Measurements from ENCODE around the gene KRTCAP2. TPM values are rescaled to one million over a fixed set of nuclear protein-coding genes. Genes with fewer than 3 reads are reported as not detected.
"Not testable (repeated sequence)": the region's sequence is repeated elsewhere in the genome, so short reads cannot be mapped to it uniquely, and the experiment has no call there.

Gene KRTCAP2
- total and polyA plus RNA-seq, 4 donors = 136 to 255 (median 161) TPM

DNA sequence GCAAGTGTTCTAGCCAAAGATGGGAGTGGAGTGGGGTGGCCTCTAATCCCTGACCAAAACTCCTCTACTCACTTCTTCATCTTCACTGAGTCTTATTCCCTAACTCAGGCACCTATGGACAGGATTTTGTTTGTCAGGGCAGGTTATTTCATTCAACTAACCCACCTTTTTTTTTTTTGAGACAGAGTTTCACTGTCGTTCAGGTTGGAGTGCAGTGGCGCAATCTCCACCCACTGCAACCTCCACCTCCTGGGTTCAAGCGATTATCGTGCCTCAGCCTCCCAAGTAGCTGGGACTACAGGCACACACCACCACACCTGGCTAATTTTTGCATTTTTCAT, 5.0 kb downstream of the KRTCAP2 start:
- H3K27ac ChIP-seq (ENCODE audit: low read depth in 1 of 2, low read length in 2 of 2); H3K9me3 ChIP-seq (ENCODE audit: control insufficient read depth, low read length); ATAC-seq (ENCODE audit: low FRiP score); H3K27me3 ChIP-seq (ENCODE audit: control insufficient read depth in 1 of 2, insufficient read depth in 2 of 2, low read length in 1 of 2); H3K36me3 ChIP-seq (ENCODE audit: control insufficient read depth in 1 of 2, insufficient read depth in 2 of 2, low read length in 1 of 2); DNase-seq; H3K4me1 ChIP-seq (ENCODE audit: control insufficient read depth in 1 of 2, insufficient read depth in 2 of 2, low read length in 2 of 2); H3K4me3 ChIP-seq (ENCODE audit: low read length in 2 of 2): not testable (repeated sequence)
- 45 to 49% methylated on average over 4 of the region's 4 CpGs for WGBS, 2 donors
- intact Hi-C loops (cut with DNase I) = loop anchor here in 1 of 2 donors (1.0 kb wide), 1 partner anchor 77 kb away; no protein-coding TSS in a partner anchor

DNA sequence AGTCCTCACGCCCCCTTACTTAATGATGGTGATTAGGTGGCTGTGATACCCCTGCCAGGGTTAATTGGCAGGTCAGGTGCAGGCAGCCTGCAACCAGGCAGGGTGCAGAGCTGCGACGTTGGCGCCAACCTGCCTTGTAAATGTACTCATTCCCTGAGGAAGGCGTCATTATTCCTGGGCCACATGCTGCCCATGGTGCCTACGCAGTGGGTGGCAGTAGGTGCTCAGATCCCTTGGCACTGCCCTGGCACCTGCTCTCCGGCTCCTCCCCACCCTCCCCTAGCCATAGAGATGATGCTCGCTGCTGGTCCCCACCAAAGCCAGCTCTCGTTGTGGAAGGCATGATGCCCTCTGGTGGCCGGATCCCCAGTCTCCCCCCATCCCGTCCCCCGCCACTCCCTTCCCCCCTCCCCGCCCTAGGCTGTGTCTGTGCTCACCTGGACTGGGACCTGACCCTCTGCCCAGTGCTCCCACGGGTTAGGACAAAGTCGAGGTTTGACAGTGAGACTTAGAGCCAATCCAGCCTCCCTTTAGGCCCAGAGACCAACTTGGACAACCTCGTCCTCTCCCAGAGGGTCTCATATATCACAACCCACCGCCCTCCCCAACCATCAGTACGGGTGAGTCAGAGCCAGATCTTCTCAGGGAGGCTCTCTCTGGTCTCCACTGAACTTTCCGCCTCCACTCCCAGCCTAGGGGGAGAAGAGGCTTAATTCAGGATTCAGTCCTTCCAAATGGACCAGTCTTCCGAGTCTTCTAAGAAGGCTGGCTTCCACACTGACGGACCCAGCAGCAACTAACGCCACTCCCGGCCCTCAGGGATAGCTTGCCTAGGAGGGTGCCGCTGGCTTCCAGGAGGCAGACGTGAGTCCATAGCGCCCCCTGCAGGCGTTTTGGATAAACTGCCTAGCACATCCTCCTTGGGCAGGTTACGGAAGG, 5.7 kb downstream of the KRTCAP2 start:
- DNase-seq (peak; percentile 92 to 96), ATAC-seq (ENCODE audit: low FRiP score) (peak; percentile 89)
- Histone ChIP-seq H3K36me3 (ENCODE audit: control insufficient read depth in 1 of 2, insufficient read depth in 2 of 2, low read length in 1 of 2) (peaks cover 0 to 3% of the 10 kb centered on the region in 2 donors), H3K27ac (ENCODE audit: low read depth in 1 of 2, low read length in 2 of 2) (no peak overlapping the region), H3K4me1 (ENCODE audit: control insufficient read depth in 1 of 2, insufficient read depth in 2 of 2, low read length in 2 of 2) (no peaks in the 10 kb centered on the region), H3K4me3 (ENCODE audit: low read length in 2 of 2) (no peak overlapping the region), H3K9me3 (ENCODE audit: control insufficient read depth, low read length) (no peaks in the 10 kb centered on the region), H3K27me3 (ENCODE audit: control insufficient read depth in 1 of 2, insufficient read depth in 2 of 2, low read length in 1 of 2) (no peaks in the 10 kb centered on the region)
- intact Hi-C loops (cut with DNase I) = loop anchor here (1.0 to 2.0 kb wide), 2 partner anchors 75 to 76 kb away; no protein-coding TSS in a partner anchor
- 8 to 10% methylated on average over 24 to 28 of the region's 28 CpGs for WGBS, 2 donors

- DNase-seq = peak in 1 of 2 donors; percentile 79
- intact Hi-C loops (cut with DNase I) = loop anchor here in 1 of 2 donors (2.0 kb wide), 1 partner anchor 74 kb away; no protein-coding TSS in a partner anchor
- Histone ChIP-seq H3K36me3 (ENCODE audit: control insufficient read depth in 1 of 2, insufficient read depth in 2 of 2, low read length in 1 of 2) (peaks cover 0 to 3% of the 10 kb centered on the region in 2 donors), H3K4me3 (ENCODE audit: low read length in 2 of 2) (no peak overlapping the region), H3K9me3 (ENCODE audit: control insufficient read depth, low read length) (no peaks in the 10 kb centered on the region), H3K27ac (ENCODE audit: low read depth in 1 of 2, low read length in 2 of 2) (no peak overlapping the region), H3K4me1 (ENCODE audit: control insufficient read depth in 1 of 2, insufficient read depth in 2 of 2, low read length in 2 of 2) (no peaks in the 10 kb centered on the region), H3K27me3 (ENCODE audit: control insufficient read depth in 1 of 2, insufficient read depth in 2 of 2, low read length in 1 of 2) (no peaks in the 10 kb centered on the region)
- 14 to 33% methylated on average over 20 to 27 of the region's 27 CpGs for WGBS, 2 donors
- peak; percentile 63 for ATAC-seq (ENCODE audit: low FRiP score)
Observed at GRCh38 chr1:155166471-155167165, 6.5 kb downstream of the KRTCAP2 start.

DNA sequence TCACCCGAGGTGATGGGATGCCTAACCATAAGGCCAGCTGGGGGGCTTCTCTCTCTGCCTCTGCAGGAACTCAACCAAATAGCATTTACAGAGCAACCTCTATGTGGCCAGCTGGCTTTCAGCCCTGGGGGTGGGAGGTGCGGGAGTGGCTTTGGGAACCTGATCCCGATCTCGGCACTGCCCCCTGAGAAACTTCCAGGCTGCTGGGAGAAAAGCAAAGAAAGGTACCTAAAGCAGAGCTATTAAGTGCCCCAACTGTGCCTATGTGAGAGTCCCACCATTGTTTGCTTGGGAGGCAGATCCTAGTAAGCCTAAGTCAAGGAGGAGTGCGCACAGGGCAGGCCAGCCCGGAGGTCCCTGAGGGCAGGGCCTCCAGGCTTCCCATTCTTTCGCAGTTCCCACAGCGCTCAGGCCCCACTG, 7.0 kb downstream of the KRTCAP2 start:
- Histone ChIP-seq H3K9me3 (ENCODE audit: control insufficient read depth, low read length) (no peaks in the 10 kb centered on the region), H3K27me3 (ENCODE audit: control insufficient read depth in 1 of 2, insufficient read depth in 2 of 2, low read length in 1 of 2) (no peaks in the 10 kb centered on the region), H3K27ac (ENCODE audit: low read depth in 1 of 2, low read length in 2 of 2) (no peak overlapping the region), H3K36me3 (ENCODE audit: control insufficient read depth in 1 of 2, insufficient read depth in 2 of 2, low read length in 1 of 2) (peaks cover 0 to 3% of the 10 kb centered on the region in 2 donors), H3K4me1 (ENCODE audit: control insufficient read depth in 1 of 2, insufficient read depth in 2 of 2, low read length in 2 of 2) (no peaks in the 10 kb centered on the region), H3K4me3 (ENCODE audit: low read length in 2 of 2) (no peak overlapping the region)
- 65 to 78% methylated on average over 8 of the region's 8 CpGs for WGBS, 2 donors
- intact Hi-C loops (cut with DNase I) = loop anchor here in 1 of 2 donors (2.0 kb wide), 1 partner anchor 73 kb away; no protein-coding TSS in a partner anchor
- DNase-seq (peak in 1 of 2 donors; percentile 52), ATAC-seq (ENCODE audit: low FRiP score) (no peak)

GRCh38 chr1:155164625-155165024, 8.5 kb downstream of the KRTCAP2 start:
- H3K9me3 ChIP-seq (ENCODE audit: control insufficient read depth, low read length); intact Hi-C loops (cut with DNase I); ATAC-seq (ENCODE audit: low FRiP score); H3K27me3 ChIP-seq (ENCODE audit: control insufficient read depth in 1 of 2, insufficient read depth in 2 of 2, low read length in 1 of 2); H3K4me1 ChIP-seq (ENCODE audit: control insufficient read depth in 1 of 2, insufficient read depth in 2 of 2, low read length in 2 of 2); H3K27ac ChIP-seq (ENCODE audit: low read depth in 1 of 2, low read length in 2 of 2); H3K4me3 ChIP-seq (ENCODE audit: low read length in 2 of 2); H3K36me3 ChIP-seq (ENCODE audit: control insufficient read depth in 1 of 2, insufficient read depth in 2 of 2, low read length in 1 of 2): not testable (repeated sequence)
- 94 to 98% methylated on average over 11 of the region's 11 CpGs for WGBS, 2 donors
- DNase-seq = peak in 1 of 2 donors; percentile 5

GRCh38 chr1:155163785-155164184, 9.3 kb downstream of the KRTCAP2 start:
- H3K27ac ChIP-seq (ENCODE audit: low read depth in 1 of 2, low read length in 2 of 2); ATAC-seq (ENCODE audit: low FRiP score); H3K36me3 ChIP-seq (ENCODE audit: control insufficient read depth in 1 of 2, insufficient read depth in 2 of 2, low read length in 1 of 2); H3K27me3 ChIP-seq (ENCODE audit: control insufficient read depth in 1 of 2, insufficient read depth in 2 of 2, low read length in 1 of 2); H3K4me3 ChIP-seq (ENCODE audit: low read length in 2 of 2); intact Hi-C loops (cut with DNase I); DNase-seq; H3K4me1 ChIP-seq (ENCODE audit: control insufficient read depth in 1 of 2, insufficient read depth in 2 of 2, low read length in 2 of 2); H3K9me3 ChIP-seq (ENCODE audit: control insufficient read depth, low read length): not testable (repeated sequence)
- 94 to 98% methylated on average over 4 of the region's 4 CpGs for WGBS, 2 donors

DNA sequence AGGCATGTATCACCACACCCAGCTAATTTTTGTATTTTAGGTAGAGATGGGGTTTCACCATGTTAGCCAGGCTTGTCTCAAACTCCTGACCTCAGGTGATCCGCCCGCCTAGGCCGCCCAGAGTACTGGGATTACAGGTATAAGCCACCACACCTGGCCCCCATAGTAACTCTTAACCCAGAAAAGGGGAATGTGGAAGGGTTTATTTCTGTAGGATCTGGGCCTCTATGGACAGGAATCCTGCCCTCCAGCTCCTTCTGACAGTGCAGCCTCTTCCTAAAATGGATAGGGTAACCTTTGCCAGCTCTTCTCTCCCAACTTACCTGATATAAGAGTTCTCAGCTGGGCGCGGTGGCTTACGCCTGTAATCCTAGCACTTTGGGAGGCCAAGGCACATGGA, 10.5 kb downstream of the KRTCAP2 start:
- DNase-seq; H3K4me1 ChIP-seq (ENCODE audit: control insufficient read depth in 1 of 2, insufficient read depth in 2 of 2, low read length in 2 of 2); H3K4me3 ChIP-seq (ENCODE audit: low read length in 2 of 2); H3K27me3 ChIP-seq (ENCODE audit: control insufficient read depth in 1 of 2, insufficient read depth in 2 of 2, low read length in 1 of 2); H3K27ac ChIP-seq (ENCODE audit: low read depth in 1 of 2, low read length in 2 of 2); H3K9me3 ChIP-seq (ENCODE audit: control insufficient read depth, low read length); ATAC-seq (ENCODE audit: low FRiP score); H3K36me3 ChIP-seq (ENCODE audit: control insufficient read depth in 1 of 2, insufficient read depth in 2 of 2, low read length in 1 of 2); intact Hi-C loops (cut with DNase I): not testable (repeated sequence)
- WGBS, 2 donors = 95 to 100% methylated on average over 6 of the region's 6 CpGs

GRCh38 chr1:155160128-155160527, 13.0 kb downstream of the KRTCAP2 start:
- Histone ChIP-seq H3K4me3 (ENCODE audit: low read length in 2 of 2) (no peak overlapping the region), H3K36me3 (ENCODE audit: control insufficient read depth in 1 of 2, insufficient read depth in 2 of 2, low read length in 1 of 2) (no peaks in the 10 kb centered on the region), H3K27ac (ENCODE audit: low read depth in 1 of 2, low read length in 2 of 2) (no peak overlapping the region), H3K9me3 (ENCODE audit: control insufficient read depth, low read length) (no peaks in the 10 kb centered on the region), H3K27me3 (ENCODE audit: control insufficient read depth in 1 of 2, insufficient read depth in 2 of 2, low read length in 1 of 2) (no peaks in the 10 kb centered on the region), H3K4me1 (ENCODE audit: control insufficient read depth in 1 of 2, insufficient read depth in 2 of 2, low read length in 2 of 2) (no peaks in the 10 kb centered on the region)
- DNase-seq = no peak
- WGBS, 2 donors = 78 to 82% methylated on average over 8 of the region's 8 CpGs
- intact Hi-C loops (cut with DNase I) = no loop called here
- no peak for ATAC-seq (ENCODE audit: low FRiP score)

All from aorta (tissue), 5 donors.